NB4 (cell line): ENCODE measurements around the gene DOCK4.

Source experiments
- CTCF ChIP-seq: IDR thresholded peaks from one replicate; pipeline ENCODE4 v1.5.1; 2012; ENCODE audit warnings: low read depth, low read length
- MAX ChIP-seq: IDR thresholded peaks from 2 replicates; pipeline ENCODE4 v1.6.1; 2011; ENCODE audit warnings: low read depth, low read length
- MYC ChIP-seq: IDR thresholded peaks from 2 replicates; pipeline ENCODE4 v1.6.1; 2011; ENCODE audit warnings: low read depth, low read length
- POLR2A ChIP-seq: IDR thresholded peaks from 2 replicates; pipeline ENCODE4 v1.6.1; 2011; ENCODE audit warnings: mild to moderate bottlenecking; ENCODE audit not compliant: insufficient read length; ENCODE audit errors: extremely low read depth

GRCh38 chr7:111960984-111961383 is 245.2 kb downstream of the DOCK4 start:
- TF ChIP-seq MYC, result no peak
- no peak for TF ChIP-seq CTCF
- no peak for TF ChIP-seq POLR2A
- TF ChIP-seq MAX, result no peak
